SKM-1 treated with dmso at 0.1 percent for 144 hours (cell line): ENCODE data around the gene PKP3.
"Not testable (repeated sequence)": the region's sequence is repeated elsewhere in the genome, so short reads cannot be mapped to it uniquely, and the experiment has no call there.

ENCODE experiments used
- DNase-seq: peaks from one replicate; lab custom pipeline; 2025; ENCODE audit not compliant: unreplicated experiment; lab: John Stamatoyannopoulos, UW

The PKP3 gene

GRCh38 chr11:376531-377173 is 17.4 kb upstream of the PKP3 start:
- DNase-seq = no peak

- DNase-seq = no peak
Measured at GRCh38 chr11:377174-377865, 16.7 kb upstream of the PKP3 start.

DNA sequence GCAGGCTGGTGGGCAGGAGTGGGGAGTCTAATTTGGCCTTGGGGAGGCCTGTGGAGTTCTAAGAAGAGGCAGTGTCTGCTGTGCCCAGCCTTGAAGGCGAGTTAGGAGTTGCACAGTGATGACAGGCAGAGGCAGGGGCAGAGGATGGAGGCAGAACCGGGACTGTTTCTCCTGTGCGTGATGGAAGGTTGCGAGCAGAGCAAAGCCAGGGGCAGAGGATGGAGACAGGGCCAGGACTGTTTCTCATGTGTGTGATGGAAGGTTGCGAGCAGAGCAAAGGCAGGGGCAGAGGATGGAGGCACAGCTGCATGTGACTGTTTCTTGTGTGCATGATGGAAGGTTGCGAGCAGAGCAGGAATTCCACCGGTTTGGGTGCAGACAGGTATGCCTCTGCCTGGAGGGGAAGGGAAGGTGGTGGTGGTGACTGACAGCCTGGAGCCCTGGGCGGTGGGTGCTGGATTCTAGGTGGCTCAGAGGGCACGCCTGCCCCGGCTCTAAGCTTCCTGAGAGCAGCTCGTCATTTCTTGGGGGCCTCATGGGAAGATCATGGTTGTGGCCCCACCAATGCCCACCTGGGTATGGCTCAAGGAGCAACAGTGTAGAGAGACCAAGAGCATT is 16.0 kb upstream of the PKP3 start:
- DNase-seq = no peak

DNA sequence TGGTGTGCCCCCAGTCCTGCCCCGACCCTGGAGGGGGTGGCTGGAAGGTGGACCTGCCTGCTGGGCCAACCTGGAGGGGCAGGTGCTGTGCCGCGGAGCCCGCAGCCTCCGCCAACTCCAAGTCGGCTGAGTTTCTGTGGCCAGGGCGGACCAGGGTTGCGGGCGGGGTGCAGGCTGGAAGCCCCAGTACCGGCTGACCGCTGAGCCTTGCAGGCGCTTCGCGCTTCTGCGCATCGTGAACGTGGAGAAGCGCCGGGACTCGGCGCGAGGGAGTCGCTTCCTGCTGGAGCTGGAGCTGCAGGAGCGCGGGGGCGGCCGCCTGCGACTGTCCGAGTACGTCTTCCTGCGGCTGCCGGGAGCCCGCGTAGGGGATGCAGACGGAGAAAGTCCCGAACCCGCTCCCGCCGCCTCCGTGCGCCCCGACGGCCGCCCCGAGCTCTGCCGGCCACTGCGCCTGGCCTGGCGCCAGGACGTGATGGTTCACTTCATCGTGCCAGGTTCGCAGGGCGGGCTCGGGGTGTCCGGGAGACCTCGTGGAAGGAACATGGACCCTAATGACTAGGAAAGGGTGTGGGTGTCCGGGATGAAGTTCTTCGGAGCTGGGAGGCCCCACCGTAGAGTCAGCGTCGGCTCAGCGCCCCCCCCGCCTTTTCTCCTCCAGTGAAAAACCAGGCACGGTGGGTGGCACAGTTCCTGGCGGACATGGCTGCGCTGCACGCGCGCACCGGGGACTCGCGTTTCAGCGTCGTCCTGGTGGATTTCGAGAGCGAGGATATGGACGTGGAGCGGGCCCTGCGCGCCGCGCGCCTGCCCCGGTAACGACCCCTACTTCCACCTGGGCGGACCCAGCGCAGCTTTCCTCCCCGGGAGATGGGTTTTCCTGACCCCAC is 14.6 kb upstream of the PKP3 start:
- DNase-seq = no peak

- no peak for DNase-seq
Measured at GRCh38 chr11:380095-380480, 13.9 kb upstream of the PKP3 start.

- DNase-seq = no peak
Measured at GRCh38 chr11:380491-380890, 13.5 kb upstream of the PKP3 start.

DNA sequence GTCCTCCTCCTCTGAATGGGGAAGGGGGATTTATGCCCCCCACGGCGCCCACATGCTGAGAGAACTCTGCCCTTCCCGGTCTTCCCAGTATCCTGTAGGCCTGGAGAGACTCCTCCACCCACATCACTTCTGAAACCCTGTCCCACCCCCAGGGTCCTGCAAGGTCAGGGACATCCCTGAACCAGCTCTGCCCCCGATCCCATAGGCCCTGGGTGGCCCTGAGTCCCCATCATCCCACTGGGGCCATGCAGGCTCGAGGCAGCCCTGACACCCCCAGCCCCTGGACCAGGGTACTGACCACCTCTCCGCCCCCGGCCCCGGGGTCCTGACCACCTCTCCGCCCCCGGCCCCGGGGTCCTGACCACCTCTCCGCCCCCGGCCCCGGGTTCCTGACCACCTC is 13.0 kb upstream of the PKP3 start:
- DNase-seq = no peak

GRCh38 chr11:381501-382072 is 12.4 kb upstream of the PKP3 start:
- no peak for DNase-seq

DNA sequence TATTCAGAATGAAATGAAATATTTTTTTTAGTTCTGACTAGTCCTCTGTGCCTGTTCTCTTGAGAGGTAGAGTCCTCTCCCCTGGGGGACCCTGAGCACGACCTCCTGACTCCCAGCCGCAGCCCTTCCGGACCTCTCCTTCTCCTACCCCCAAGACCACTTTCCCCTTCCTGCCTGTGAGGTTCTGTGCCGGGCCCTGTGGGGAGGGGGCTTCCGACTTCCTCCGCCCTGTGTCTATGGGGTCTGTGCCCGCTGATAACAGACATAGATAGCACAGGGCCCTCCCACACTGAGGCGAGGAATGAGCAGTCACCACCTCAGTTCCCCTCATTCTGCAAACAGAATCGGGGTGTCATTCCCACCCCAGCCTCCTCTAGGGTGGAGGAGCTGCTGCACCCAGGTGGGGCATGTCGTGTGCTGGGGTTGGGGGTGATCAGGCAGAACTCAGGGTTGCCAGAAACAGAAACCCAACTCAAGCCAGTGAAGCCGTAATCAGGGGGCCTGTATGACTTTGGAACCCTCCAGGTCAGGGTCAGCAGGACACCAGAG is 11.9 kb upstream of the PKP3 start:
- no peak for DNase-seq

DNA sequence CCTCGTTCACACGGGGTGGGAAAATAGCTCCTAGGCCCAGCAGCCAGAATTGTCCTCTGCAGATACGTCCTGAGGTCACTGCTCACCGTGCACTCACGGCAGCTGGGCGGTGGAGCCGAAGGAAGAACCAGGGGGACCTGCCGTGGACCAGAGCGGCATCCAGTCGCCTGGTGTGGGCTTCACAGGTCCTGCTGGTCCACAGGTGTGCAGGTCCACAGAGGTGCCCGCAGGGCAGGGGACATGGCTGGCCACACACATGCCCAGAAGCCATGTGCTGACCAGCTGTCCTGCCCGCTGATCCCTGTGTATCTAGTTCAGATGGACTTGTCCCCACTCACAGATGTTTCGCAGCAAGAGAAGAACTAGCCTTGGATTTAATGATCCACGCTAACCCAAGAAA is 10.6 kb upstream of the PKP3 start:
- DNase-seq = no peak

DNA sequence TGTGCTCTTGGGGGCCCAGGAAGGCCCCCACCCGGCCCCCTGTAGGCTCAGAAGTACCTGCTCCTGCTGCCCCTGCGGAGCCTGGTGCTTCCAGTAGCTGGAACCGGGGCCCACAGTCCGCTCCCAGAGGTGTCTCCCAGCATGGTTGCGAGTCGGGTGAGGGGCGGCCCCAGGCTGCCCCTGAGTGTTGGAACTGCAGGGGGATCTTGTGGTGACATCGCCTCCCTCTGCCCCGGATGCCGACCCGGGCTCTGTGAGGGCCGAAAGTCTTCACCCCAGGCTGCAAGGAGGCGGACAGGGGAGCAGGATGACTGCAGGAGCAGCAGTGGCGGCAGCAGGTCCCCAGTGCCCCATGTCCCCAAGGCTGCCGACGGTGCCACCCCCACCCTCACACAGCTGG is 9.5 kb upstream of the PKP3 start:
- DNase-seq = no peak

DNA sequence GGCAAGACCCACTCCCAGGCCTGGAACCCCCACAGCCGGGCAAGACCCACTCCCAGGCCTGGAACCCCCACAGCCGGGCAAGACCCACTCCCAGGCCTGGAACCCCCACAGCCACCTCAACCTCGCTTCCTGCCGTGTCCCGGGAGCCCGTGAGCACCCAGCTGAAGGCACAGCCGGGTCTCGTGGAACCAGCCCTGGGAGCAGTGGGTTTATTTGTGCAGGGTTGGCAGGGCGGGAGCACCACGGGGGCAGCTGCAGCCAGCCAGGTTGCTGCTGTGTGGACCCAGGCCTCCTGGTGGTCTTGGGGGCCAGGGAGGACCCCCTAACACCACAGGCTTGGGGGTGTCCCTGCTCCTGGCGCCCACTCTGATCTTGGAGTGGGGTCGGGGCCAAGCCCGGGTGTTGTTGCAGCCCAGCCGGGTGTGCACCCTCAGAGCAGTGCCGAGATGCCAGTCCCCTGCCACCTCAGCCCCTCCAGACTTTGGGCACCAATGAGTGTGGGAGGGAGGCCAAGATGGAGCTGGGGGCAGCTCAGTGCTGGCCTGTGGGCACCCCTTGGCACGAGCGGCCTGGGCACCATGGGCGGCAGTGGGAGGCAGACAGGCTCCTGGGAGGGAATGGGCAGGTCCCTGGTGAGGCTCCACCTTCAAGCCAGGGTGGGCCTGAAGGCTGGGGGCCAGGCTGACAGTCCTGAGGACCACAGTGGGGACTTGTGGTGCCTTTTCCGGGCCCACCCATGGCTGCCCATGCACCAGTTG is 8.2 kb upstream of the PKP3 start:
- DNase-seq = no peak

GRCh38 chr11:386483-386882 is 7.5 kb upstream of the PKP3 start:
- DNase-seq = no peak

DNA sequence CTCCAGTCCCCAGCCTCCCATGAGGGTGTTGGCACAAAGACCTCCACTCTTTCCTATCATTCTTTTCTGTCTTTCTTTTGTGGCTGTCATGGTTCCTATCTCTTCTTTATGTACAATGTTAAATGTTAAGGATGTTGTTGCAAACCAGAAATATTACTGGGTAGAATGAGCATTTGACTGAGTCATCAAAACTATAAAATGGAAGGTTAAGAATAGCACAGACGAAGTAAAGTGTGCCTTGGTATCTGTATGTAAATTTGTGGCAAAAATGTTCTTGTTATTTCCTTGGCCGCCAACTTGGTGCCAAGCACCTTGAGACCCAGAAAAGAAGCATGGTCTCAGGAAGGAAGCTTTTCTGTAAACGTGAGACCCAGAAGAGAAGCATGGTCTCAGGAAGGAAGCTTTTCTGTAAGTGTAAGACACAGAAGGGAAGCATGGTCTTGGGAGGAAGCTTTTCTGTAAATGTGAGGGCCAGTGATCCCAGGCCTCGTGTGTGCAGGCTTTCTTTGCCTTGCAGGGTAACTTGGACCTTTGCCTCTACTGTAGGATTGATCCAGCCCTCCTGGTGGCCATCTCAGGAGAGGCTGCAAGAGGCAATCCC is 6.7 kb upstream of the PKP3 start:
- DNase-seq = no peak

DNA sequence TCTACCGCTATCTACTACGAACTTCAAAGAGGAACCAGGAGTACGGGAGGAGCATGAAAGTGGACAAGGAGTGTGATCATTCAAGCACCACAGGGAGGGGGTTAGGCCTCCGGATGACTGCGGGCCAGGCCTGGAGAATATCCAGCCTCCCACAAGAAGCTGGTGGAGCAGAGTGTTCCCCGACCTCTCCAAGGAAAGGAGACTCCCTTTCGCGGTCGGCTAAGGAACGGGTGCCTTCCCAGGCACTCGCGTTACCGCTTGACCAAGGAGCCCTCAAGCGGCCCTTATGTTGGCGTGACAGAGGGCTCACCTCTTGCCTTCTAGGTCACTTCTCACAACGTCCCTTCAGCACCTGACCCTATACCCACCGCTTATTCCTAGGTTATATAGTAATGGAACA is 4.6 kb upstream of the PKP3 start:
- not testable (repeated sequence) for DNase-seq

- DNase-seq = no peak
Measured at GRCh38 chr11:390175-390574, 3.8 kb upstream of the PKP3 start.

- no peak for DNase-seq
Measured at GRCh38 chr11:391117-392017, 2.6 kb upstream of the PKP3 start.

- DNase-seq = no peak
Measured at GRCh38 chr11:392102-392777, 1.8 kb upstream of the PKP3 start.
